CD4-positive, alpha-beta T cell treated with Interleukin-15 for 4 hours (primary cell): ENCODE data around the gene GRIK5.

ENCODE experiments used
- DNase-seq: peaks from one replicate; pipeline ENCODE4 v3.0.0-alpha.2; 2020; ENCODE audit warnings: low spot score

Gene GRIK5

GRCh38 chr19:42075616-42076379 is 5.8 kb upstream of the GRIK5 start, which contains the start of gene ZNF574:
Gene ZNF574 (plus strand): TSS chr19:42076166. CDS start chr19:42078607, 2,441 bp downstream.
- peak; percentile 99 for DNase-seq

DNA sequence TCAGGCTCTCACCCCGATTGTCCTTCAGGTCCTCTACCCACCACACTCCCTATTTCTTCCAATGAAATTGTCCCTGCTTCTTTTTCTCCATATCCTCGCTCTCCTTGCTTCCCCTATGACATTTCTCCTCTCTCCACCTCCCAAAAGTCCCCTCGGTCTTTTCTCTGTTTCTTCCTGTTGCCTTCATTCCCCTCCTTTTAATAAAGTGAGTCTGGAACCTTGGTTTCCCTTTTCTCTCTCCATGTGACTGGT is 5.3 kb upstream of the GRIK5 start:
- no peak for DNase-seq

- DNase-seq: no peak
These were observed 4.7 kb upstream of the GRIK5 start for GRCh38 chr19:42074513-42075363.

GRCh38 chr19:42071247-42071646 is 1.2 kb upstream of the GRIK5 start:
- DNase-seq: no peak

- DNase-seq: no peak
These were observed 1.0 kb downstream of the GRIK5 start for GRCh38 chr19:42068756-42069571.

DNA sequence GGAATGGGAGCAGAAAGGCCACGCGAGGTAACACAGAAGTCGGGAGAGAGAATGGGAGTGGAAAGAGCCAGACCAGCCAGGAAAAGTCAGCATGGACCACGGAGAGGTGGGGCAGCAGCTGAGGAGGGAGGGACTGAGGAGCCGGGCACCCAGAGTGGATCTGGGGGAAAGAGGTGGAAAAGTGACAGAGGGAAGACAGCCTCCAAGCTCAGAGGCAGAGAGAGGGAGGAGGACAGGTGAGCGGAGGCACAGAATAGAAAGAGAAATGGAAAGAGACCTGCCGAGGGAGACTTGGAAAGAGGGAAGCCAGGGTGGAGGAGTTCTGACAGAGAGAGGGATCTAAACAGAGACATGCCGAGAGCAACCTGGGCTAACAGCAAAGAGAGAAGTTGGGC is 1.6 kb downstream of the GRIK5 start:
- no peak for DNase-seq

- no peak for DNase-seq
These were observed 2.6 kb downstream of the GRIK5 start for GRCh38 chr19:42067315-42067888.

- no peak for DNase-seq
These were observed 3.8 kb downstream of the GRIK5 start for GRCh38 chr19:42066075-42066754.

- DNase-seq: no peak
These were observed 4.5 kb downstream of the GRIK5 start for GRCh38 chr19:42065511-42065910.

GRCh38 chr19:42065051-42065450 is 5.0 kb downstream of the GRIK5 start:
- no peak for DNase-seq

GRCh38 chr19:42064432-42064831 is 5.6 kb downstream of the GRIK5 start:
- DNase-seq: no peak

- no peak for DNase-seq
These were observed 7.6 kb downstream of the GRIK5 start for GRCh38 chr19:42062381-42062780.

GRCh38 chr19:42060117-42060516 is 9.9 kb downstream of the GRIK5 start:
- no peak for DNase-seq

DNA sequence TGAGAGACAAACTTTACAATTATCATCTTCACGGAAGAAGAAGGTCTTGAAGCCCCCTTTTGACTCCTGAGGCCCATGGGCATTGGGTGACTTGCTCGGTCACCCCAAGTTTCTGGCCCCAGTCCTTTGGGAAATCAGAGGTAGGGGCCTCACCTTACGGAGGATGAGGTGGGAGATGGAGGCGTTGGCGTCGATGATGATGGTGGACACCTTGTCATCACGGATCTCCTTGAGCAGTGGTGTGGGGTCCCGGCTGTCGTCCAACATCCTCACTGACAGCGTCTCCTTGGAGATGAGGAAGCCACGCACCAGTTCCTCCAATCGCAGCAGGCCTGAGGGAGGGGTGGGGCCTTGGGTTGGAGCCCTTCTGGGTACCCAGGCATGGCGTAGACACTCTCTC is 10.8 kb downstream of the GRIK5 start:
- DNase-seq: no peak

DNA sequence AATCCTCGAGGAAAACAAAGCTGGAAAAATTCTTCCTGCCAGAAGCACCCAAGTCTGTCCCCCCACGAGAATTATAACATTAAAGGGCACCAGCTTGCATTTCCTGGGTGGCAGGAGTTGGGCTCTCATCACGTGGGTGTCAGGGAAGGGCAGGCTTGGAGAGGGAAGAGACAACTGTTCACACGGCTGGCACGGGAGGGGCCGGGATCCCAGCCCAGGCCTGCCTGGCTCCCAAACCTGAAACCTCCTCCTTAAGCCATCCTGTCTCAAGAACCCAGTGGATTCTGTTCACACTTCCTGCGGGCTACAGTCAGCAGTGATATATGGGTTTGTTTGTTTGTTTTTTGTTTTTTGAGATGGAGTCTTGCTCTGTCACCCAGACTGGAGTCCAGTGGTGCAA is 12.2 kb downstream of the GRIK5 start:
- DNase-seq: no peak

- no peak for DNase-seq
These were observed 15.8 kb downstream of the GRIK5 start for GRCh38 chr19:42054205-42054604.

GRCh38 chr19:42053037-42053935 is 16.7 kb downstream of the GRIK5 start:
- DNase-seq: no peak

GRCh38 chr19:42052241-42052863 is 17.7 kb downstream of the GRIK5 start:
- no peak for DNase-seq

DNA sequence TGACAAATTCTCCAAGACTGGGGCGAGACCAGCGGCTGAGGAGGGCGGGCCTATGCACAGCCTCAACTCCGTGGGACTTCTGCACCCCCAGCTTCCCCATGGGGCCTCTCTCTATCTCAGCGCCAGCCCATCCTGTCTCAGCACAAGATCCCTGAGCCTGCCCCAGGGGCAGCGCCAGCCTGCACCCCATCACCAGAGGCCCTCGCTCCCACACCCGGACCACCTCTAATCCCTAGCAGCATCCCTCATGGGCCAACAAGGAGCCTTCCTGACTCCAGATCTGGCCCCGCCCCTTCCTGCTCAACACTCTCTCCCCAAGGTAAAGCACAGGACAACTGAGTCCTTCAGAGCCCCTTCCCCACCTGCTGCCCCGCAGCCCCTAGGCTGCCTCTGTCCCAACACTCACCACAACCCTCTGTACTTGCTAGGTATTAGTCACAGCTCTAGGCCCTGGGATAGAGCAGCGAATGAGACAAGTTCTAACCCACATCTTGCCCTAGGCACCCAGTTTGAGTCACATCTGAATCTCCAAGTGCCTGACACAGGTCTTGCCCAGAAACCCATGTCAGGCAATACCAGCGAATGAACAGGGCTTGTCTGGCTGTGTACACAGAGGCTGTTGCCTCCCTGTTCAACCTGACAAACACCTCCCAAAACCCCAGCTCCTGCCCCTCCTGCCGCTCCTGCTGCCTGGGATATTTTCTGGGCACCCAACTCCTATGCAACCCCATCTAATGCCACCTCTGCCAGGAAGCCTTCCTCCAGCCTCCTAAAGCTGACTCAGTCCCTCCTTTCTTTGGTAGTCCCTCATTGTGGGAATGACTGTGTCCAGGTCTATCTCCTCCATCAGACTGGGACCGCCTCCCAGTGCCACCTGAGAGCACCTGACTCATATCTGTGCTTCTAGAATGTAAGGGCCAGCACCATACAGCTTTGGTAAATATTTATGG is 18.6 kb downstream of the GRIK5 start:
- DNase-seq: no peak
